DLD1 (cell line): ENCODE results near the gene SLC45A2.
"Not testable (repeated sequence)": the region's sequence is repeated elsewhere in the genome, so short reads cannot be mapped to it uniquely, and the experiment has no call there.

Experiments used
- in situ Hi-C: cut with HindIII; loops from 2 replicates; pipeline ENCODE4 v1.10.0; 2017; ENCODE audit warnings: low sequenced_read_pairs

Gene SLC45A2

DNA sequence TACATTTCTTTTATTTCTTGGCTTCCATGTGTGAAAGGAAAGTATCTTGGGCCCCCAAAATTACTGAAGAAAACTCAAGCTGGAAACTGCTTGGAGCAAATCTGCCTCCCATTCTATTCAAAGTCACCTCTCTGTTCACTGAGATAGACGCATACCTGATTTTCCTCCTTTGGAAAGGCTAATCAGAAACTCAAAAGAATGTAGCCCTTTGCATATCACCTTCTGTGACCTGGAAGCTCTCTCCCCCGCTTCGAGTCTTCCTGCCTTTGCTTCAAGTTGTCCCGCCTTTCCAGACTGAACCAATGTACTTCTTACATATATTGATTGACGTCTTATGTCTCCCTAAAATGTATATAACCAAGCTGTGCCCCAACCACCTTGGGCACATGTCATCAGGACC is 53.4 kb downstream of the SLC45A2 start:
- in situ Hi-C loops: no loop called here

DNA sequence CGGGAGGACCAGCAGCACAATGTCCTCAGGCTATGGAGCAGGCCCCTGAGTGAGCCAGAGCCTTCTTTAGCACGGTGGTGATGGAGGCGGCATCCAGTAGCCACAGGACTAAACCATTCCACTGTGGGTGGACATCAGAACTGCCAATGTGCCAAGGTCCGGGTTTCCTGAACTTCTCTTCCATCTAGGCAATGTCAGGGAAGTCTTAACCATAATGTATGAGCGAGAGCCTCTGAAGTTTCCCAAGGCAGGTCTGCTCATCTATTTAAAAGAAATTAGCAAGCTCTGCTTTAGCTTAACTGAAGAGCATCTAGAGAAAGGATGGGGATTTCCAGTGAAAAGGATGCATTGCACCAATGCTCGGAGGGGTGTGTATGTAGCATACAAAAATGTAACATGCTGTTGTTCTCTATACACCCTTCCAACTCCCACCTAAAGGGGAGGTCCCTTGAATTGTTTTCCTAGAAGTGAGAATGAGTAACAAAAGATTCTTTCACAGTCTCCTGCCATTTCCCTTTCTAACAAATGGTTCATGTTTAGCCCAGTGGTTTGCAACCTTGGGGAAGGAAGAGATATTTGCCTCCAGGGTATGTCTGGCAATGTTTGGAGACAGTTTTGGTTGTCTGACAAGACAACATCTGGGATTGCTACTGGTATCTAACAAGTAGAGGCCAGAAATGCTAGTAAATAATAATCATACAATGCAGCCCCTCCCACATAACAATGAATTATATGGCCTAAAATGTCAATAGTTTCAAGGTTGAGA is 54.4 kb downstream of the SLC45A2 start:
- in situ Hi-C loops: no loop called here

DNA sequence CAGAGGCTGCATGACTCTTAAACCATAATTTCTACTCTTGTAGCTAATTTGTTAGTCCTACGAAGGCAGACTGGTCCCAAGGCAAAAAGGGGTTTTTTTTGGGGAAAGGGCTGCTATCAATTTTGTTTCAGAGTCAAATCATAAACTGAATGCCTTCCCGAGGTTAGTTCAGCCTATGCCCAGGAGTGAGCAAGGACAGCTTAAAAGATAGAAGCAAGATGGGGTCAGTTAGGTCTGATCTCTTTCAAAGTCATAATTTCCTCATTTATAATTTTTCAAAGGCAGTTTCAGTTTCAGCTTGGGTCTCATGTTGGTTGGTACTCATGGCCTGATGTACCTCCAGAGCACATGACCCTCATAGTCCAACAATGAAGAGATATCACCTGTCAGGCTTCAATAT is 56.2 kb downstream of the SLC45A2 start:
- in situ Hi-C loops: no loop called here

DNA sequence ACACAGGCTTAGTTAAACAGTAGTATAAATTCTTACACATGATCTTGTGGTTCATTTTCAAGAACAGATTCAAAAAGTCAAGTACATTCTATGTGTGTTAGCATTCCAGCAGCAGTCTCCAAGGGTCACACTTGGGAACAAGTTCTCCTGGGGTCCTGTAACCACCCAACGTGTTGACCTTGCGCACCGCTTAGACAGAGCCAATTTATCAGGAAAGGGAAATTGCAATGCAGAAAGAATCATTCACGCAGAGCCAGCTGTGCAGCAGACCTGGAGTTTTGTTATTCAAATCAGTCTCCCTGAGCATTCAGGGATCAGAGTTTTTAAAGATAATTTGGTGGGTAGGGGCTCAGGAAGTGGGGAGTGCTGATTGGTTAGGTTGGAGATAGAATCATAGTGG is 56.8 kb downstream of the SLC45A2 start:
- in situ Hi-C loops: no loop called here

DNA sequence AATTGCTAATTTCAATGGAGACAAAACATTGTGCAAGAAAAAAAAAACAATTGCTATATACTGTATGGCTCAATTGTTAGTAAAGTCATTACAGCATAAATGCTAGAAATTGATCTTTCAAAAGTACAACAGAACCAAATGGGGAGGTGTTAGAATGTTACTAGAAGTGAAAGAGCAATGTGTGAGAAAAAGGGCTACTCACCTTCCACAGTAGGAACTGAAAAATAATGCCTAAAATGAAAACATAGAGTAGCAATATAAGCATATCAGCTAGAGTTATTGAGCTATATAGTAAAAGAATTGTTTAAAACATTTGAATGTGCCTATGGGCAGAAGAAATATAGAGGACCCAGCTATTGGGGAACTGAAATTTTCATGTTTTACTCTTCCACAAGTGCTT is 59.2 kb downstream of the SLC45A2 start:
- in situ Hi-C loops: no loop called here

DNA sequence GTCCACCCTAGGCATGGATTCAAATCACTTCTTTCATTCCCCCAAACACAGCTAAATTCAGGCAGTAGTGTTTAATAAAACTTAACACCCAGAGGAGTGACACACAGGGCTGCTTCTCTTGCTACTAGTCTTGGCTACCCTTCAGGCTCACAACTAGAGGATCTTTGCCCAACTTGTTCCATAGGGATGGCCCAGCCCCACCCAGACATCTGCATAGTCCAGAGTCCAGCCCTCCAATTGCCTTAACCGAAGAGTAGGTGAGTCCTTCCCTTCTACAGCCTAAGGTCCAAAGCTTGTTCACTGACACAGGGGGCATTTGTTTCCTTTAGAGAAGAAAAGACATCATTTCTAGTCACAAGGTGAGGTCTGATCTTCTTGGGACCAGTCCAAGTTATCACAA is 63.5 kb downstream of the SLC45A2 start:
- in situ Hi-C loops: no loop called here

DNA sequence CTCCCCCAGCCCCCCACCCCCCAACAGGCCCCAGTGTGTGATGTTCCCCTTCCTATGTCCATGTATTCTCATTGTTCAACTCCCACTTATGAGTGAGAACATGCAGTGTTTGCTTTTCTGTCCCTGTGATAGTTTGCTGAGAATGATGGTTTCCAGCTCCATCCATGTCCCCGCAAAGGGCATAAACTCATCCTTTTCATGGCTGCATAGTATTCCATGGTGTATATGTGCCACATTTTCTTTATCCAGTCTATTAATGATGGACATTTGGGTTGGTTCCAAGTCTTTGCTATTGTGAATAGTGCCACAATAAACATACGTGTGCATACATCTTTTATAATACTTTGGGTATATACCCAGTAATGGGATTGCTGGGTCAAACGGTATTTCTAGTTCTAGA is 69.6 kb downstream of the SLC45A2 start:
- in situ Hi-C loops: not testable (repeated sequence)

DNA sequence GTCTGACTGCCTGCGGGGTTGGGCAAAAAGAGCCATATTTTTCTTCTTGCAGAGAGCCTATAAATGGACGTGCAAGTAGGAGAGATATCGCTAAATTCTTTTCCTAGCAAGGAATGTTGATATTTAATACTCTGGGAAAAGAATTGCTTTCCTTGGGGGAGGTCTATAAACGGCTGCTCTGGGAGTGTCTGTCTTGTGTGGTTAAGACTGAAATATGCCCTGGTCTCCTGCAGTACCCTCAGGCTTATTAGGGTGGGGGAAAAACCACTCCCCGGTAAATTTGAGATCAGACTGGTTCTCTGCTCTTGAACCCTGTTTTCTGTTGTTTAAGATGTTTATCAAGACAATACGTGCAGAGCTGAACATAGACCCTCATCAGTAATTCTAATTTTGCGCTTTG is 78.2 kb downstream of the SLC45A2 start:
- in situ Hi-C loops: not testable (repeated sequence)

DNA sequence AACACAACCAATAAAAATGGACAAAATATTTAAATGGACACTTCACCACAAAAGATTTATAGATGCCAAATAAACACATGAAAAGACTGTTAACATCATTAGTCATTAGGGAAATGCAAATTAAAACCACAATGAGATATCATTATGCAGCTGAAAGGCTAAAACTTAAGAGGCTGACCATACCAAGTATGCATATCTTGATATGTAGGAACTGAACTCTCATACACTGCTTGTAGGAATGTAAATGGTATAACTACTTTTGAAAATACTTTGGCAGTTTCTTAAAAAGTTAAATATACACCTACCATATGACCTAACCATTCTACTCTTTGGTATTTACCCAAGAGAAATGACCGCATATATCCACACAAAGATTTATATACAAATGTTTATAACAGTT is 79.1 kb downstream of the SLC45A2 start:
- in situ Hi-C loops: no loop called here

DNA sequence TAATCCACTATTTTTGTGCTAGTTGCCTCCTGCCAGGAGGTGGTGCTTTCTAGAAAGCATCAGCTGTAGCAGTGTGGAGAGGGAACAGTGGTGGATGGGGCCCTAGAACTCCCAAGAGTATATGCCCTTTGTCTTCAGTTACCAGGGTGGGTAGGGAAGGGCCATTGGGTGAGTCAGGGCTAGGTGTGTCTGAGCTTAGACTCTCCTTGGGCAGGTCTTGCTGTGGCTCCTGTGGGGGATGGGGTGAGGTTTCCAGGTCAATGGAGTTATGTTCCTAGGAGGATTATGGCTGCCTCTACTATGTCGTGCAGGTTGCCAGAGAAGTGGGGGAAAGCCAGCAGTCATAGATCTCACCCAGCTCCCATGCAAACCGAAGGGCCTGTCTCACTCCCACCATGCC is 81.4 kb downstream of the SLC45A2 start:
- in situ Hi-C loops: no loop called here

DNA sequence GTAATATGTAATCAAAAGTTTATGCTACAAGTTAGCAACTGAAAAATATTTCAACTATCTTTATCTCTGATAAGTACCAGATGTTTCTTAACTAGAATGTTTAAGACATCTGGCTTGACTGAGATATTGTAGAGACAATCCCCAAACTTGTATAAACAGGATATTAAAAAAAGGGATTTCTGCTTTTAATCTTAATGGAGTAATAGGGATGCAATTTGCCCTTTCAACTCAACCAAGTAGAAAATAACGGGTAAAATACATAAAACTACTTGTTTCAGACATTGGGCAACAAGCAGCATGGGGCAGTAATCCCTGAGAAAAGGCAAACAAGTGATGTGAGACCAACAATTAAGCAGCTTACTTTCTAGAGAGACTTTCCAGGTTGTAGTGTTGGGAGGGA is 83.3 kb downstream of the SLC45A2 start:
- in situ Hi-C loops: no loop called here
